GM21515 (cell line): ENCODE measurements around the gene PLAC8L1.

Experiments
- ATAC-seq: cut with Tn5 transposase; IDR thresholded peaks from one replicate; pipeline ENCODE4 v1.9.1; 2021; ENCODE audit not compliant: unreplicated experiment

Gene PLAC8L1

GRCh38 chr5:146081556-146081955, 23.8 kb downstream of the PLAC8L1 start:
- ATAC-seq: no peak

- no peak for ATAC-seq
These were observed 25.5 kb downstream of the PLAC8L1 start for GRCh38 chr5:146079695-146080373.

- no peak for ATAC-seq
These were observed 26.8 kb downstream of the PLAC8L1 start for GRCh38 chr5:146078566-146078965.

- ATAC-seq: no peak
These were observed 28.9 kb downstream of the PLAC8L1 start for GRCh38 chr5:146076455-146076854.

- no peak for ATAC-seq
These were observed 29.3 kb downstream of the PLAC8L1 start for GRCh38 chr5:146076028-146076427.

- no peak for ATAC-seq
These were observed 32.0 kb downstream of the PLAC8L1 start for GRCh38 chr5:146073239-146073900.

GRCh38 chr5:146072595-146072994, 32.8 kb downstream of the PLAC8L1 start:
- no peak for ATAC-seq

GRCh38 chr5:146071171-146071570, 34.2 kb downstream of the PLAC8L1 start:
- ATAC-seq: no peak

GRCh38 chr5:146070746-146071145, 34.6 kb downstream of the PLAC8L1 start:
- ATAC-seq: no peak

GRCh38 chr5:146069780-146070099, 35.6 kb downstream of the PLAC8L1 start:
- peak; percentile 67 for ATAC-seq

GRCh38 chr5:146068977-146069779, 36.2 kb downstream of the PLAC8L1 start:
- peak; percentile 45 for ATAC-seq

- ATAC-seq: no peak
These were observed 37.2 kb downstream of the PLAC8L1 start for GRCh38 chr5:146068206-146068605.

GRCh38 chr5:146066968-146067367, 38.4 kb downstream of the PLAC8L1 start:
- ATAC-seq: no peak

- ATAC-seq: no peak
These were observed 45.2 kb downstream of the PLAC8L1 start for GRCh38 chr5:146060221-146060585.

- ATAC-seq: no peak
These were observed 45.7 kb downstream of the PLAC8L1 start for GRCh38 chr5:146059460-146060220.

GRCh38 chr5:146055432-146055831, 49.9 kb downstream of the PLAC8L1 start:
- no peak for ATAC-seq

GRCh38 chr5:146052780-146053179, 52.6 kb downstream of the PLAC8L1 start:
- no peak for ATAC-seq

GRCh38 chr5:146051678-146052077, 53.7 kb downstream of the PLAC8L1 start:
- no peak for ATAC-seq

- no peak for ATAC-seq
These were observed 55.3 kb downstream of the PLAC8L1 start for GRCh38 chr5:146050086-146050485.

GRCh38 chr5:146049704-146050026, 55.7 kb downstream of the PLAC8L1 start:
- no peak for ATAC-seq

- ATAC-seq: no peak
These were observed 56.2 kb downstream of the PLAC8L1 start for GRCh38 chr5:146048994-146049703.
